GM23338 (cell line): ENCODE data around the gene NAALADL2. TPM values are rescaled to one million over a fixed set of nuclear protein-coding genes. Genes with fewer than 3 reads are reported as not detected.
A peak's percentile ranks its signal among the peaks of the same experiment; 100 is the strongest.

Experiments used
- ATAC-seq: fragments of 200-7000 bp; cut with Tn5 transposase; 3 replicates; pipeline ENCODE4 v1.9.1; 2020
- DNase-seq: peaks from one replicate; pipeline ENCODE4 v3.0.0-alpha.2; 2015; ENCODE audit warnings: low spot score
- H2AFZ ChIP-seq: fragments of 200-600 bp; sonication (generic); 2 replicates; pipeline ENCODE4 v1.8.0; 2016; ENCODE audit warnings: antibody characterized with exemption, mild to moderate bottlenecking, moderate library complexity
- H3F3A ChIP-seq: fragments of 200-600 bp; sonication (generic); replicated peaks from 2 replicates; pipeline ENCODE4 v1.8.0; 2017; ENCODE audit warnings: antibody characterized with exemption, mixed run types, low read depth
- H3K27ac ChIP-seq: fragments of 200-600 bp; sonication (generic); 2 replicates; pipeline ENCODE4 v1.6.1; 2016; ENCODE audit warnings: low read depth
- H3K27me3 ChIP-seq: fragments of 200-600 bp; sonication (generic); 2 replicates; pipeline ENCODE4 v1.8.0; 2016; ENCODE audit warnings: mild to moderate bottlenecking, mixed run types, moderate library complexity; ENCODE audit not compliant: insufficient read depth
- H3K36me3 ChIP-seq: fragments of 200-600 bp; sonication (generic); 2 replicates; pipeline ENCODE4 v1.8.0; 2016; ENCODE audit warnings: mild to moderate bottlenecking; ENCODE audit not compliant: insufficient read depth
- H3K4me1 ChIP-seq: fragments of 200-600 bp; sonication (generic); 2 replicates; pipeline ENCODE4 v1.8.0; 2016; ENCODE audit warnings: mild to moderate bottlenecking, moderate library complexity; ENCODE audit not compliant: insufficient read depth
- H3K4me2 ChIP-seq: fragments of 200-600 bp; sonication (generic); 2 replicates; pipeline ENCODE4 v1.7.1; 2017; ENCODE audit warnings: mixed run types
- H3K4me3 ChIP-seq: fragments of 200-600 bp; sonication (generic); 2 replicates; pipeline ENCODE4 v1.6.1; 2016; ENCODE audit warnings: mixed run types
- H3K79me2 ChIP-seq: fragments of 200-600 bp; sonication (generic); replicated peaks from 2 replicates; pipeline ENCODE4 v1.8.0; 2017; ENCODE audit warnings: mild to moderate bottlenecking; ENCODE audit not compliant: insufficient read depth
- H3K9me2 ChIP-seq: fragments of 200-600 bp; sonication (generic); 2 replicates; pipeline ENCODE4 v1.8.0; 2017; ENCODE audit not compliant: insufficient read depth
- H4K20me1 ChIP-seq: fragments of 200-600 bp; sonication (generic); replicated peaks from 2 replicates; pipeline ENCODE4 v1.8.0; 2017; ENCODE audit warnings: mild to moderate bottlenecking; ENCODE audit not compliant: insufficient read depth
- H3K27ac Mint-ChIP-seq: 2 replicates; pipeline ENCODE4 v1.8.0; 2020; ENCODE audit warnings: inconsistent platforms, mild to moderate bottlenecking, moderate library complexity, mixed read lengths
- H3K27me3 Mint-ChIP-seq: 3 replicates; pipeline ENCODE4 v1.8.0; 2022; ENCODE audit warnings: low read depth, mild to moderate bottlenecking, moderate library complexity, mixed read lengths, inconsistent platforms; ENCODE audit not compliant: insufficient read depth, poor library complexity
- H3K36me3 Mint-ChIP-seq: 3 replicates; pipeline ENCODE4 v1.8.0; 2021; ENCODE audit warnings: low read depth, mild to moderate bottlenecking, inconsistent platforms, moderate library complexity, mixed read lengths
- H3K4me1 Mint-ChIP-seq: 3 replicates; pipeline ENCODE4 v1.8.0; 2020; ENCODE audit warnings: mild to moderate bottlenecking, inconsistent platforms, mixed read lengths
- H3K4me3 Mint-ChIP-seq: 3 replicates; pipeline ENCODE4 v1.8.0; 2021; ENCODE audit warnings: moderate library complexity, mild to moderate bottlenecking, inconsistent platforms, mixed read lengths
- H3K9me3 Mint-ChIP-seq: 3 replicates; pipeline ENCODE4 v1.8.0; 2020; ENCODE audit warnings: moderate library complexity, mild to moderate bottlenecking, inconsistent platforms, mixed read lengths
- CREB1 ChIP-seq: fragments of 250-450 bp; sonication (Bioruptor Pico); IDR thresholded peaks from 2 replicates; pipeline ENCODE4 v1.5.0; 2020; ENCODE audit warnings: low read depth, mild to moderate bottlenecking, moderate library complexity
- EZH2phosphoT487 ChIP-seq: fragments of 200-600 bp; sonication (generic); IDR thresholded peaks from one replicate; pipeline ENCODE4 v1.8.1; 2018; ENCODE audit warnings: antibody characterized with exemption; ENCODE audit not compliant: unreplicated experiment
- POLR2AphosphoS5 ChIP-seq: IDR thresholded peaks from 2 replicates; pipeline ENCODE4 v1.6.1; 2016; ENCODE audit warnings: antibody characterized with exemption, low read depth
- STAT1 ChIP-seq: IDR thresholded peaks from one replicate; pipeline ENCODE4 v1.6.1; 2016; ENCODE audit warnings: antibody characterized with exemption; ENCODE audit not compliant: unreplicated experiment
- ZNF114 ChIP-seq: fragments of 250-450 bp; sonication (Bioruptor Pico); IDR thresholded peaks from 2 replicates; pipeline ENCODE4 v1.5.0; 2020; ENCODE audit warnings: mild to moderate bottlenecking, moderate library complexity
- ZNF331 ChIP-seq: fragments of 250-450 bp; sonication (Bioruptor Pico); IDR thresholded peaks from 2 replicates; pipeline ENCODE4 v1.5.0; 2020; ENCODE audit warnings: low read depth, mild to moderate bottlenecking, moderate library complexity
- polyA plus RNA-seq: library from polyadenylated mRNA; unstranded; fragments of >200 nt; fragmentation: Nextera tagmentation; extraction: Ambion mirVana; gene quantifications from 2 replicates; pipeline ENCODE4 v1.2.1, GENCODE V29; 2016
- total RNA-seq: library from RNA; depleted of rRNA; stranded (reverse); fragments of >200 nt; shearing (Covaris generic); gene quantifications from 2 replicates; pipeline ENCODE4 v1.2.3, GENCODE V29; 2014
- TF ChIP-seq, protein P1 (sequence below), 2 experiments: fragments of 200-600 bp in 1 of 2; sonication (generic) in 1 of 2; conservative IDR thresholded peaks; 2 replicates each; pipeline versions ENCODE4 v1.5.1 to v1.6.1; 2016 to 2017; ENCODE audit warnings: antibody characterized with exemption in 2 of 2, low read depth in 2 of 2, mild to moderate bottlenecking in 2 of 2, moderate library complexity in 1 of 2
- TF ChIP-seq, protein P2 (sequence below): fragments of 250-450 bp; sonication (Bioruptor Pico); IDR thresholded peaks from 2 replicates; pipeline ENCODE4 v1.5.0; 2020; ENCODE audit warnings: mild to moderate bottlenecking, moderate library complexity
- TF ChIP-seq, protein P3 (sequence below): IDR thresholded peaks from 2 replicates; pipeline ENCODE4 v1.6.1; 2016; ENCODE audit warnings: antibody characterized with exemption

NAALADL2 gene
- total and polyA plus RNA-seq, 2 experiments from 2014 or later = 1.6 to 2.6 TPM

DNA sequence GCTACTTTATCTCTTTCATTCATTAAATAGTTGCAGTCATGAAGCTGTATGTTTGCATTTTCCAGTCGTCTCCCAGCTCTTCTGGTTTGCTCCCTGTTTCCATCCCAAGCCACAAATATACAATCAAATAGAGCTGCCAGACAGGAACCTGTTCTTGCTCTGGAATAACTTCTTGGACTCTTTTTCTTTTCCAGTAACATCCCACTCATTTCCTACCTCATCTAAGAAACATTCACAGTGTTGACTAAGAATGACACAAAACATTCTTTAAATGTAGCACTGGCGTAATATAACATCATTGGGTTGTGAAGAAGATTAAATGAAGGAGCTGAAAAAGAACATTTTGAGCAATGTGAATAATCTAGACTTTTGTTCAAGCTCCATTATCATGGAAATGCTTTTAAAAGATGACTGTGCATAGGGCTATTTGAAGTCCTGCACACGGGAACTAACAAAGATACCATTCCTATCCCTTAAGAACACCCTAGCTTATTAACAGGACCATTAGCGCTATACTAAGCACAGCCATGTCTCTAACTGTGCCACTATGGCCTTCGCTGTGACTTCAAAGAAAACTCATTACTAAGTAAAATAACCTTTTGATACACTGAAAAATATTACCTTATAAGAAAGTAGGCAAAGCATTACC lies 574.0 kb downstream of the NAALADL2 start:
- Histone ChIP-seq H2AFZ (0 out of 2 replicates have a peak overlapping the region, but pooled peaks have one; percentile 6), H3K27me3 (no peaks in the 10 kb centered on the region), H3K9me2 (no peaks in the 10 kb centered on the region), H3F3A (no peaks in the 10 kb centered on the region), H3K4me3 (no peak overlapping the region), H3K4me2 (no peak overlapping the region), H4K20me1 (no peaks in the 10 kb centered on the region), H3K27ac (no peak overlapping the region), H3K36me3 (no peaks in the 10 kb centered on the region), H3K79me2 (no peaks in the 10 kb centered on the region), H3K4me1 (no peaks in the 10 kb centered on the region)
- H3K27me3 Mint-ChIP-seq = no peaks in the 10 kb centered on the region
- no peak overlapping the region for H3K27ac Mint-ChIP-seq
- no peak for ATAC-seq
- no peak for TF ChIP-seq ZNF114 (CRISPR knock-in tag)
- no peak for TF ChIP-seq EZH2phosphoT487
- TF ChIP-seq CREB1 (CRISPR knock-in tag) = no peak
- TF ChIP-seq, protein P1, sequence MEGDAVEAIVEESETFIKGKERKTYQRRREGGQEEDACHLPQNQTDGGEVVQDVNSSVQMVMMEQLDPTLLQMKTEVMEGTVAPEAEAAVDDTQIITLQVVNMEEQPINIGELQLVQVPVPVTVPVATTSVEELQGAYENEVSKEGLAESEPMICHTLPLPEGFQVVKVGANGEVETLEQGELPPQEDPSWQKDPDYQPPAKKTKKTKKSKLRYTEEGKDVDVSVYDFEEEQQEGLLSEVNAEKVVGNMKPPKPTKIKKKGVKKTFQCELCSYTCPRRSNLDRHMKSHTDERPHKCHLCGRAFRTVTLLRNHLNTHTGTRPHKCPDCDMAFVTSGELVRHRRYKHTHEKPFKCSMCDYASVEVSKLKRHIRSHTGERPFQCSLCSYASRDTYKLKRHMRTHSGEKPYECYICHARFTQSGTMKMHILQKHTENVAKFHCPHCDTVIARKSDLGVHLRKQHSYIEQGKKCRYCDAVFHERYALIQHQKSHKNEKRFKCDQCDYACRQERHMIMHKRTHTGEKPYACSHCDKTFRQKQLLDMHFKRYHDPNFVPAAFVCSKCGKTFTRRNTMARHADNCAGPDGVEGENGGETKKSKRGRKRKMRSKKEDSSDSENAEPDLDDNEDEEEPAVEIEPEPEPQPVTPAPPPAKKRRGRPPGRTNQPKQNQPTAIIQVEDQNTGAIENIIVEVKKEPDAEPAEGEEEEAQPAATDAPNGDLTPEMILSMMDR (conservative IDR thresholded peaks at IDR 0.05; ENCODE audit: low read depth in 2 of 2) = no peak
- no peak for TF ChIP-seq STAT1
- TF ChIP-seq ZNF331 (CRISPR knock-in tag) = no peak
- TF ChIP-seq, protein P2, sequence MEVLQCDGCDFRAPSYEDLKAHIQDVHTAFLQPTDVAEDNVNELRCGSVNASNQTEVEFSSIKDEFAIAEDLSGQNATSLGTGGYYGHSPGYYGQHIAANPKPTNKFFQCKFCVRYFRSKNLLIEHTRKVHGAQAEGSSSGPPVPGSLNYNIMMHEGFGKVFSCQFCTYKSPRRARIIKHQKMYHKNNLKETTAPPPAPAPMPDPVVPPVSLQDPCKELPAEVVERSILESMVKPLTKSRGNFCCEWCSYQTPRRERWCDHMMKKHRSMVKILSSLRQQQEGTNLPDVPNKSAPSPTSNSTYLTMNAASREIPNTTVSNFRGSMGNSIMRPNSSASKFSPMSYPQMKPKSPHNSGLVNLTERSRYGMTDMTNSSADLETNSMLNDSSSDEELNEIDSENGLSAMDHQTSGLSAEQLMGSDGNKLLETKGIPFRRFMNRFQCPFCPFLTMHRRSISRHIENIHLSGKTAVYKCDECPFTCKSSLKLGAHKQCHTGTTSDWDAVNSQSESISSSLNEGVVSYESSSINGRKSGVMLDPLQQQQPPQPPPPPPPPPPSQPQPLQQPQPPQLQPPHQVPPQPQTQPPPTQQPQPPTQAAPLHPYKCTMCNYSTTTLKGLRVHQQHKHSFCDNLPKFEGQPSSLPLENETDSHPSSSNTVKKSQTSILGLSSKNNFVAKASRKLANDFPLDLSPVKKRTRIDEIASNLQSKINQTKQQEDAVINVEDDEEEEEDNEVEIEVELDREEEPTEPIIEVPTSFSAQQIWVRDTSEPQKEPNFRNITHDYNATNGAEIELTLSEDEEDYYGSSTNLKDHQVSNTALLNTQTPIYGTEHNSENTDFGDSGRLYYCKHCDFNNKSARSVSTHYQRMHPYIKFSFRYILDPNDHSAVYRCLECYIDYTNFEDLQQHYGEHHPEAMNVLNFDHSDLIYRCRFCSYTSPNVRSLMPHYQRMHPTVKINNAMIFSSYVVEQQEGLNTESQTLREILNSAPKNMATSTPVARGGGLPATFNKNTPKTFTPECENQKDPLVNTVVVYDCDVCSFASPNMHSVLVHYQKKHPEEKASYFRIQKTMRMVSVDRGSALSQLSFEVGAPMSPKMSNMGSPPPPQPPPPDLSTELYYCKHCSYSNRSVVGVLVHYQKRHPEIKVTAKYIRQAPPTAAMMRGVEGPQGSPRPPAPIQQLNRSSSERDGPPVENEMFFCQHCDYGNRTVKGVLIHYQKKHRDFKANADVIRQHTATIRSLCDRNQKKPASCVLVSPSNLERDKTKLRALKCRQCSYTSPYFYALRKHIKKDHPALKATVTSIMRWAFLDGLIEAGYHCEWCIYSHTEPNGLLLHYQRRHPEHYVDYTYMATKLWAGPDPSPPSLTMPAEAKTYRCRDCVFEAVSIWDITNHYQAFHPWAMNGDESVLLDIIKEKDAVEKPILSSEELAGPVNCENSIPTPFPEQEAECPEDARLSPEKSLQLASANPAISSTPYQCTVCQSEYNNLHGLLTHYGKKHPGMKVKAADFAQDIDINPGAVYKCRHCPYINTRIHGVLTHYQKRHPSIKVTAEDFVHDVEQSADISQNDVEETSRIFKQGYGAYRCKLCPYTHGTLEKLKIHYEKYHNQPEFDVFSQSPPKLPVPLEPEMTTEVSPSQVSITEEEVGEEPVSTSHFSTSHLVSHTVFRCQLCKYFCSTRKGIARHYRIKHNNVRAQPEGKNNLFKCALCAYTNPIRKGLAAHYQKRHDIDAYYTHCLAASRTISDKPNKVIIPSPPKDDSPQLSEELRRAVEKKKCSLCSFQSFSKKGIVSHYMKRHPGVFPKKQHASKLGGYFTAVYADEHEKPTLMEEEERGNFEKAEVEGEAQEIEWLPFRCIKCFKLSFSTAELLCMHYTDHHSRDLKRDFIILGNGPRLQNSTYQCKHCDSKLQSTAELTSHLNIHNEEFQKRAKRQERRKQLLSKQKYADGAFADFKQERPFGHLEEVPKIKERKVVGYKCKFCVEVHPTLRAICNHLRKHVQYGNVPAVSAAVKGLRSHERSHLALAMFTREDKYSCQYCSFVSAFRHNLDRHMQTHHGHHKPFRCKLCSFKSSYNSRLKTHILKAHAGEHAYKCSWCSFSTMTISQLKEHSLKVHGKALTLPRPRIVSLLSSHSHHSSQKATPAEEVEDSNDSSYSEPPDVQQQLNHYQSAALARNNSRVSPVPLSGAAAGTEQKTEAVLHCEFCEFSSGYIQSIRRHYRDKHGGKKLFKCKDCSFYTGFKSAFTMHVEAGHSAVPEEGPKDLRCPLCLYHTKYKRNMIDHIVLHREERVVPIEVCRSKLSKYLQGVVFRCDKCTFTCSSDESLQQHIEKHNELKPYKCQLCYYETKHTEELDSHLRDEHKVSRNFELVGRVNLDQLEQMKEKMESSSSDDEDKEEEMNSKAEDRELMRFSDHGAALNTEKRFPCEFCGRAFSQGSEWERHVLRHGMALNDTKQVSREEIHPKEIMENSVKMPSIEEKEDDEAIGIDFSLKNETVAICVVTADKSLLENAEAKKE (CRISPR knock-in tag) = no peak
- no peak for TF ChIP-seq POLR2AphosphoS5
- TF ChIP-seq, protein P3, sequence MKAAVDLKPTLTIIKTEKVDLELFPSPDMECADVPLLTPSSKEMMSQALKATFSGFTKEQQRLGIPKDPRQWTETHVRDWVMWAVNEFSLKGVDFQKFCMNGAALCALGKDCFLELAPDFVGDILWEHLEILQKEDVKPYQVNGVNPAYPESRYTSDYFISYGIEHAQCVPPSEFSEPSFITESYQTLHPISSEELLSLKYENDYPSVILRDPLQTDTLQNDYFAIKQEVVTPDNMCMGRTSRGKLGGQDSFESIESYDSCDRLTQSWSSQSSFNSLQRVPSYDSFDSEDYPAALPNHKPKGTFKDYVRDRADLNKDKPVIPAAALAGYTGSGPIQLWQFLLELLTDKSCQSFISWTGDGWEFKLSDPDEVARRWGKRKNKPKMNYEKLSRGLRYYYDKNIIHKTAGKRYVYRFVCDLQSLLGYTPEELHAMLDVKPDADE = no peak
- no peaks in the 10 kb centered on the region for H3K36me3 Mint-ChIP-seq
- DNase-seq = no peak
- H3K4me3 Mint-ChIP-seq = no peak overlapping the region
- no peaks in the 10 kb centered on the region for H3K4me1 Mint-ChIP-seq
- H3K9me3 Mint-ChIP-seq = no peaks in the 10 kb centered on the region
